HepG2 (cell line): Measurements from ENCODE around the gene AKIRIN1. TPM values are rescaled to one million over a fixed set of nuclear protein-coding genes. Genes with fewer than 3 reads are reported as not detected.
A peak's percentile ranks its signal among the peaks of the same experiment; 100 is the strongest.

Experiments
- AKNA ChIP-seq: sonication (generic); formaldehyde crosslinking; IDR thresholded peaks from 2 replicates; pipeline ENCODE4 v1.4.0; 2020; ENCODE audit warnings: missing genetic modification reagents, borderline replicate concordance
- CCAR2 ChIP-seq: fragments of 200-400 bp; formaldehyde crosslinking; optimal IDR thresholded peaks from 2 replicates; pipeline ENCODE3; 2018; ENCODE audit warnings: low read depth, mild to moderate bottlenecking, low read length, moderate library complexity
- HDAC6 ChIP-seq: fragments of 200-600 bp; sonication (generic); IDR thresholded peaks from 2 replicates; pipeline ENCODE4 v1.7.0; 2017; ENCODE audit warnings: mild to moderate bottlenecking, antibody characterized with exemption, low read length, low read depth
- HNF4G ChIP-seq, 2 experiments: sonication (generic) in 1 of 2; formaldehyde crosslinking in 1 of 2; IDR thresholded peaks; 2 replicates each; pipeline versions ENCODE4 v1.4.0 to v1.6.1; 2011 to 2020; ENCODE audit warnings: borderline replicate concordance in 2 of 2, low read depth in 2 of 2, mild to moderate bottlenecking in 2 of 2, low read length in 1 of 2, missing genetic modification reagents in 1 of 2, moderate library complexity in 1 of 2
- KLF13 ChIP-seq: sonication (generic); formaldehyde crosslinking; IDR thresholded peaks from 2 replicates; pipeline ENCODE4 v1.4.0; 2020; ENCODE audit warnings: mild to moderate bottlenecking, missing genetic modification reagents
- LCORL ChIP-seq, 2 experiments: fragments of 450-650 bp in 1 of 2; sonication (generic) in 1 of 2; formaldehyde crosslinking in 1 of 2; IDR thresholded peaks; 2 replicates each; pipeline versions ENCODE4 v1.5.0 to v1.6.1; 2017 to 2020; ENCODE audit warnings: antibody characterized with exemption in 1 of 2, missing genetic modification reagents in 1 of 2
- MXI1 ChIP-seq: IDR thresholded peaks from 3 replicates; pipeline ENCODE4 v1.6.1; 2012; ENCODE audit warnings: low read depth, low read length, inconsistent platforms, borderline replicate concordance
- NBN ChIP-seq: fragments of 450-650 bp; conservative IDR thresholded peaks from 2 replicates; pipeline ENCODE4 v1.6.1; 2017
- NCOA5 ChIP-seq: sonication (generic); formaldehyde crosslinking; IDR thresholded peaks from 2 replicates; pipeline ENCODE4 v1.4.0; 2020; ENCODE audit warnings: missing genetic modification reagents
- REPIN1 ChIP-seq: sonication (generic); formaldehyde crosslinking; IDR thresholded peaks from 2 replicates; pipeline ENCODE4 v1.8.0; 2022; ENCODE audit warnings: missing genetic modification reagents, low read depth, mild to moderate bottlenecking, borderline replicate concordance
- SRF ChIP-seq: IDR thresholded peaks from 2 replicates; pipeline ENCODE4 v1.6.1; 2011; ENCODE audit warnings: mild to moderate bottlenecking, low read depth, low read length, moderate library complexity
- SRY ChIP-seq: sonication (generic); formaldehyde crosslinking; IDR thresholded peaks from 2 replicates; pipeline ENCODE4 v1.8.0; 2022; ENCODE audit warnings: mild to moderate bottlenecking, missing genetic modification reagents
- TSC22D2 ChIP-seq: sonication (generic); formaldehyde crosslinking; IDR thresholded peaks from 2 replicates; pipeline ENCODE4 v1.5.1; 2020; ENCODE audit warnings: missing genetic modification reagents, mild to moderate bottlenecking, borderline replicate concordance
- ZFP91 ChIP-seq: sonication (generic); formaldehyde crosslinking; IDR thresholded peaks from 2 replicates; pipeline ENCODE4 v1.9.0; 2022; ENCODE audit warnings: missing genetic modification reagents, mild to moderate bottlenecking, borderline replicate concordance
- ZNF160 ChIP-seq: sonication (generic); formaldehyde crosslinking; IDR thresholded peaks from 2 replicates; pipeline ENCODE4 v1.8.0; 2022; ENCODE audit warnings: mild to moderate bottlenecking, inconsistent platforms, missing genetic modification reagents
- ZNF652 ChIP-seq: IDR thresholded peaks from 2 replicates; pipeline ENCODE4 v1.6.1; 2016; ENCODE audit warnings: low read depth, borderline replicate concordance
- polyA plus RNA-seq, 8 experiments: library from polyadenylated mRNA; depleted of rRNA in 3 of 8; stranded (reverse) in 7 of 8; unstranded in 1 of 8; fragments of >200 nt; fragmentation: Illumina TruSeq in 4 of 8; extraction: Trizol in 4 of 8; gene quantifications; 2 replicates each; pipeline versions ENCODE4 v1.2.1 to v1.2.3, GENCODE V29; 2011 to 2016; ENCODE audit warnings: low read depth in 4 of 8, missing spikeins in 1 of 8, mixed read lengths in 1 of 8; ENCODE audit not compliant: insufficient read depth in 1 of 8
- total RNA-seq, 5 experiments: library from RNA; depleted of rRNA; stranded (reverse); fragments of >200 nt; fragmentation: Illumina TruSeq; extraction: Trizol; gene quantifications; 2 replicates each; pipeline ENCODE4 v1.2.3, GENCODE V29; 2016; ENCODE audit warnings: low read depth in 1 of 5
- TF ChIP-seq, protein P1 (sequence below): sonication (generic); formaldehyde crosslinking; conservative IDR thresholded peaks from 2 replicates; pipeline ENCODE4 v1.4.0; 2020; ENCODE audit warnings: missing genetic modification reagents
- TF ChIP-seq, protein P2 (sequence below): sonication (generic); formaldehyde crosslinking; IDR thresholded peaks from 2 replicates; pipeline ENCODE4 v1.8.0; 2022; ENCODE audit warnings: low read depth, missing genetic modification reagents

The AKIRIN1 gene
- total and polyA plus RNA-seq, 2 of the 13 experiments (the other 11 are each of a cell fraction or from before 2014, with no cell fraction given) = 123 to 157 TPM

- no peak for TF ChIP-seq HDAC6
- 0 out of 2 replicates have a peak, but pooled peaks have one; percentile 56 for TF ChIP-seq REPIN1
- no peak for TF ChIP-seq AKNA
- no peak for TF ChIP-seq CCAR2
- no peak for TF ChIP-seq ZNF652
- no peak for TF ChIP-seq NBN
- peak; percentile 61 for TF ChIP-seq SRY (CRISPR knock-in tag)
- TF ChIP-seq KLF13 = no peak
- TF ChIP-seq HNF4G (IDR thresholded peaks at IDR 0.05; ENCODE audit: borderline replicate concordance, low read depth, low read length) = no peak
- TF ChIP-seq HNF4G (CRISPR knock-in tag; IDR thresholded peaks at IDR 0.05; ENCODE audit: borderline replicate concordance, low read depth) = no peak
- no peak for TF ChIP-seq LCORL (IDR thresholded peaks at IDR 0.05)
- TF ChIP-seq LCORL (CRISPR knock-in tag; IDR thresholded peaks at IDR 0.05) = peak; percentile 17; the same call in 1 of the 2 replicates
- peak; percentile 71; the same call in 1 of the 2 replicates for TF ChIP-seq TSC22D2
- peak; percentile 60; the same call in 1 of the 2 replicates for TF ChIP-seq ZFP91 (CRISPR knock-in tag)
- TF ChIP-seq, protein P1, sequence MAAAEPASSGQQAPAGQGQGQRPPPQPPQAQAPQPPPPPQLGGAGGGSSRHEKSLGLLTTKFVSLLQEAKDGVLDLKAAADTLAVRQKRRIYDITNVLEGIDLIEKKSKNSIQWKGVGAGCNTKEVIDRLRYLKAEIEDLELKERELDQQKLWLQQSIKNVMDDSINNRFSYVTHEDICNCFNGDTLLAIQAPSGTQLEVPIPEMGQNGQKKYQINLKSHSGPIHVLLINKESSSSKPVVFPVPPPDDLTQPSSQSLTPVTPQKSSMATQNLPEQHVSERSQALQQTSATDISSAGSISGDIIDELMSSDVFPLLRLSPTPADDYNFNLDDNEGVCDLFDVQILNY (CRISPR knock-in tag) = peak; percentile 71; the same call in 1 of the 2 replicates
- TF ChIP-seq, protein P2, sequence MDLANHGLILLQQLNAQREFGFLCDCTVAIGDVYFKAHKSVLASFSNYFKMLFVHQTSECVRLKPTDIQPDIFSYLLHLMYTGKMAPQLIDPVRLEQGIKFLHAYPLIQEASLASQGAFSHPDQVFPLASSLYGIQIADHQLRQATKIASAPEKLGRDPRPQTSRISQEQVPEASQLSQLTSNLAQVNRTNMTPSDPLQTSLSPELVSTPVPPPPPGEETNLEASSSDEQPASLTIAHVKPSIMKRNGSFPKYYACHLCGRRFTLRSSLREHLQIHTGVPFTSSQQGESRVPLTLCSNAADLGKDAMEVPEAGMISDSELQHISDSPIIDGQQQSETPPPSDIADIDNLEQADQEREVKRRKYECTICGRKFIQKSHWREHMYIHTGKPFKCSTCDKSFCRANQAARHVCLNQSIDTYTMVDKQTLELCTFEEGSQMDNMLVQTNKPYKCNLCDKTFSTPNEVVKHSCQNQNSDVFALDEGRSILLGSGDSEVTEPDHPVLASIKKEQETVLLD (CRISPR knock-in tag) = no peak
- TF ChIP-seq NCOA5 (CRISPR knock-in tag) = no peak
- peak; percentile 73; the same call in 1 of the 3 replicates for TF ChIP-seq MXI1
- 0 out of 2 replicates have a peak, but pooled peaks have one; percentile 23 for TF ChIP-seq ZNF160
- TF ChIP-seq SRF = no peak
These were observed at the start of gene AKIRIN1 (continued) for GRCh38 chr1:38990738-38991637.
